Lung (tissue), 12 donors: ENCODE results near the gene IL11RA. TPM values are rescaled to one million over a fixed set of nuclear protein-coding genes. Genes with fewer than 3 reads are reported as not detected.

Experiments used
- ATAC-seq: fragments of 200-7000 bp; cut with Tn5 transposase; one replicate; pipeline ENCODE4 v1.9.1; 2020; ENCODE audit warnings: moderate number of reproducible peaks; ENCODE audit not compliant: insufficient read depth, low FRiP score
- DNase-seq, 3 donors: peaks; one replicate each; pipeline ENCODE4 v3.0.0-alpha.2; 2013 to 2017
- H3K27ac ChIP-seq, 2 donors: one replicate each; pipeline ENCODE4 v1.5.1; 2013; ENCODE audit warnings: mild to moderate bottlenecking in 2 of 2, moderate library complexity in 2 of 2, control low read depth in 1 of 2, inconsistent platforms in 1 of 2, low read depth in 1 of 2, low read length in 1 of 2
- H3K27me3 ChIP-seq, 3 donors: one replicate each; pipeline ENCODE4 v1.5.1; 2013; ENCODE audit warnings: low read length in 2 of 3; ENCODE audit not compliant: control insufficient read depth in 3 of 3, insufficient read depth in 3 of 3
- H3K36me3 ChIP-seq, 4 donors: one replicate each; pipeline ENCODE4 v1.5.1; 2013; ENCODE audit warnings: low read length in 4 of 4, mild to moderate bottlenecking in 1 of 4, moderate library complexity in 1 of 4; ENCODE audit not compliant: control insufficient read depth in 4 of 4, insufficient read depth in 4 of 4
- H3K4me1 ChIP-seq, 5 donors: one replicate each; pipeline ENCODE4 v1.5.1; 2013; ENCODE audit warnings: low read length in 5 of 5, mild to moderate bottlenecking in 2 of 5, moderate library complexity in 1 of 5; ENCODE audit not compliant: control insufficient read depth in 5 of 5, insufficient read depth in 5 of 5
- H3K4me3 ChIP-seq: one replicate; pipeline ENCODE4 v1.5.1; 2013; ENCODE audit warnings: mild to moderate bottlenecking, control low read depth, moderate library complexity
- H3K9ac ChIP-seq, 2 donors: one replicate each; pipeline ENCODE4 v1.5.1; 2013; ENCODE audit warnings: low read length in 2 of 2, control low read depth in 1 of 2; ENCODE audit not compliant: insufficient read depth in 1 of 2
- H3K9me3 ChIP-seq, 4 donors: one replicate each; pipeline ENCODE4 v1.5.1; 2013; ENCODE audit warnings: low read length in 3 of 4, mild to moderate bottlenecking in 1 of 4, moderate library complexity in 1 of 4; ENCODE audit not compliant: control insufficient read depth in 4 of 4, insufficient read depth in 3 of 4
- WGBS, 2 donors: extraction: QIAGEN DNeasy Blood & Tissue Kit; methylation state at CpG; one replicate each; pipeline ENCODE4 v1.1.7; 2013; 5-methylcytosine and 5-hydroxymethylcytosine counted together
- polyA plus RNA-seq, 2 donors: library from polyadenylated mRNA; stranded (reverse); fragments of 200-250 nt; gene quantifications; one replicate each; pipeline ENCODE4 v1.2.1, GENCODE V29; 2013
- total RNA-seq, 2 donors: library from RNA; depleted of rRNA in 1 of 2; stranded (reverse); fragments of >200 nt in 1 of 2; gene quantifications; one replicate each; pipeline ENCODE4 v1.2.1, GENCODE V29; 2014 to 2021
- TF ChIP-seq, protein P1 (sequence below): IDR thresholded peaks from 2 replicates; pipeline ENCODE4 v1.5.1; 2012; ENCODE audit warnings: mild to moderate bottlenecking; ENCODE audit errors: control extremely low read depth, extremely low read depth
- donor health status: control.
- donor health status: control.
- donor health status: Bipolar disorder and iron deficiency.
- donor health status: healthy.
- donor health status: DM: yes; HTN: yes; CAD: no.

Gene IL11RA
- total and polyA plus RNA-seq, 4 donors: 5.5 to 30.5 (median 12.6) TPM

DNA sequence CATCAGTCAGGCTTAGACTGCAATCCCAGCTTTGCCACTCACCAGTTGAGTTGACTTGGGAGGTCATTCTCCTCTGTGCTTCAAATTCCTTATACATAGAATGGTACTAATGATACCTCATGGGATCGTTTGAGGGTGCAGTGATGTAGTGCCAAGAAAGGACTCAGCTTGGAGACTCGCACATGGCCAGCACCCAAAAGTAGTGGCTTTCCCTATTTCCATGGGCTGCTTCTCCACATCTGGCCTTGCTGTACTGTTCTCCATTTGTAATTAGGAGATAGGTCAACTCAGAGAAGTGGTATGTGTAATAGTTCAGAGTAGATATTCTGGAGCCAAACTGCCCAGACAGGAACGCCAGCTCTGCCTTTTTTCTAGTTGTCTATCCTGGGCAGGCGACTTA lies 33.6 kb downstream of the IL11RA start:
- Histone ChIP-seq H3K9me3 (no peaks in the 10 kb centered on the region), H3K36me3 (peaks cover 0 to 6% (median 1%) of the 10 kb centered on the region in 4 donors), H3K27ac (no peak overlapping the region), H3K4me3 (no peak overlapping the region), H3K4me1 (peaks cover 0 to 2% (median 0%) of the 10 kb centered on the region in 5 donors), H3K9ac (no peak overlapping the region), H3K27me3 (no peaks in the 10 kb centered on the region)
- DNase-seq (no peak), ATAC-seq (no peak)
- WGBS, 2 donors: 82 to 92% methylated on average over 4 of the region's 4 CpGs
- TF ChIP-seq, protein P1, sequence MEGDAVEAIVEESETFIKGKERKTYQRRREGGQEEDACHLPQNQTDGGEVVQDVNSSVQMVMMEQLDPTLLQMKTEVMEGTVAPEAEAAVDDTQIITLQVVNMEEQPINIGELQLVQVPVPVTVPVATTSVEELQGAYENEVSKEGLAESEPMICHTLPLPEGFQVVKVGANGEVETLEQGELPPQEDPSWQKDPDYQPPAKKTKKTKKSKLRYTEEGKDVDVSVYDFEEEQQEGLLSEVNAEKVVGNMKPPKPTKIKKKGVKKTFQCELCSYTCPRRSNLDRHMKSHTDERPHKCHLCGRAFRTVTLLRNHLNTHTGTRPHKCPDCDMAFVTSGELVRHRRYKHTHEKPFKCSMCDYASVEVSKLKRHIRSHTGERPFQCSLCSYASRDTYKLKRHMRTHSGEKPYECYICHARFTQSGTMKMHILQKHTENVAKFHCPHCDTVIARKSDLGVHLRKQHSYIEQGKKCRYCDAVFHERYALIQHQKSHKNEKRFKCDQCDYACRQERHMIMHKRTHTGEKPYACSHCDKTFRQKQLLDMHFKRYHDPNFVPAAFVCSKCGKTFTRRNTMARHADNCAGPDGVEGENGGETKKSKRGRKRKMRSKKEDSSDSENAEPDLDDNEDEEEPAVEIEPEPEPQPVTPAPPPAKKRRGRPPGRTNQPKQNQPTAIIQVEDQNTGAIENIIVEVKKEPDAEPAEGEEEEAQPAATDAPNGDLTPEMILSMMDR: no peak

DNA sequence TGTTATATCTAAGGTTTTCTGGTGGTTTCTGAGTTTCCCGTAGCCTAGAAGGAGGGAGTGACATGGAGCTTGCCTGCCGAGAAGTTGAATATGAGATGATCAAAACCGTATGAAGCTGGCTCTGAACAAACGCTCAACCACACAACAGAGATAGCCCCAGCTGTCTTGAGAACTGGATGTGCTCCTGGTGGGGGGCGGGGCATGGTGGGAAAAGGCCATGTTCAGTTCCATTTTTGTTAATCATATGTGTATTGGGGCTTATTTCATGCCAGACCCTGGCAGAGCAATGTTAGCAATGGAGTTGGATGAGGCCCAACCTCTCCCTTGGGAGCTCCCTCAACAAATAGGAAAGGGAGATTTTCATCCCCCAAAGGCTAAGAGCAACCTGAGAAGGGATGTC lies 34.2 kb downstream of the IL11RA start:
- H3K9ac ChIP-seq: no peak overlapping the region
- no peaks in the 10 kb centered on the region for H3K9me3 ChIP-seq
- ATAC-seq (no peak), DNase-seq (no peak)
- H3K4me3 ChIP-seq: no peak overlapping the region
- no peak overlapping the region for H3K27ac ChIP-seq
- H3K27me3 ChIP-seq: no peaks in the 10 kb centered on the region
- H3K4me1 ChIP-seq: peaks cover 0 to 4% (median 0%) of the 10 kb centered on the region in 5 donors
- TF ChIP-seq, protein P1: no peak
- peaks cover 0 to 1% (median 0%) of the 10 kb centered on the region in 4 donors for H3K36me3 ChIP-seq
- WGBS, 2 donors: 82 to 87% methylated on average over 5 of the region's 5 CpGs

DNA sequence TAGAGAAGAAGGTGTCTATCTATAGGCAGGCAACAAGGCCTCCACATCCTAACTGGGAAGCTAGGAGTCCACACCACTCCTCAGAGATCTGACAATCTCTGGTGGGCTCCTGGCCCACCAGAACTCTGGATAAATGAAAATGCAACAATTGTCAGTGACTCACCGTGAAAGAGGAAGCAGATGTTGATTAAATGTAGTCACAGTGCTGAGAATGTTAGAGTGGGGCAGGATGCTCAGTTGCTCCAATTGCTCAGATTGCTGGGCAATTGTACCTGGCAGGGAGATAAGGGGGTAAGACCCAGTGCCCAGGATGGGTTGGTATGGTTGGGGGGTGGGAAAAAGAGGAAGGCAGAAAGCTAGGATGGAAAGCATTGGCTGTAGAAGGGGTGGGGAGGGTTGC lies 34.7 kb downstream of the IL11RA start:
- no peak for DNase-seq
- Histone ChIP-seq H3K4me1 (peaks cover 0 to 4% (median 0%) of the 10 kb centered on the region in 5 donors), H3K36me3 (no peaks in the 10 kb centered on the region), H3K4me3 (no peak overlapping the region), H3K27ac (no peak overlapping the region), H3K27me3 (no peaks in the 10 kb centered on the region), H3K9ac (no peak overlapping the region), H3K9me3 (no peaks in the 10 kb centered on the region)
- TF ChIP-seq, protein P1: no peak
- no peak for ATAC-seq
- WGBS, 2 donors: 31 to 44% methylated on average over 1 of the region's 1 CpG
